WTC11 (cell line): ENCODE data around the gene BFSP1. TPM values are rescaled to one million over a fixed set of nuclear protein-coding genes. Genes with fewer than 3 reads are reported as not detected.

Experiments used
- ATAC-seq: fragments of 200-7000 bp; cut with Tn5 transposase; 2 replicates; pipeline ENCODE4 v1.10.0; 2021; ENCODE audit warnings: mild to moderate bottlenecking, moderate library complexity
- CTCF ChIA-PET: fragments of 300-600 bp; sonication (Branson Sonifier 250); formaldehyde crosslinking; loops from one replicate; lab custom pipeline; 2021; ENCODE audit warnings: antibody characterized with exemption; lab: Charles Lee
- POLR2A ChIA-PET: fragments of 350-600 bp; sonication (Branson Sonifier 250); formaldehyde crosslinking; loops from one replicate; lab custom pipeline; 2021; ENCODE audit warnings: antibody characterized with exemption; lab: Charles Lee
- DNase-seq: peaks from one replicate; pipeline ENCODE4 v3.0.0; 2021; ENCODE audit warnings: low spot score
- H3K27ac Mint-ChIP-seq: 2 replicates; pipeline ENCODE4 v1.8.0; 2021; ENCODE audit warnings: mixed read lengths
- H3K27me3 Mint-ChIP-seq: 2 replicates; pipeline ENCODE4 v1.8.0; 2021; ENCODE audit warnings: low read depth, mild to moderate bottlenecking, moderate library complexity, mixed read lengths
- H3K36me3 Mint-ChIP-seq: 2 replicates; pipeline ENCODE4 v1.8.0; 2021; ENCODE audit warnings: mixed read lengths
- H3K4me1 Mint-ChIP-seq: 2 replicates; pipeline ENCODE4 v1.8.0; 2022; ENCODE audit warnings: mixed read lengths
- H3K4me3 Mint-ChIP-seq: 2 replicates; pipeline ENCODE4 v1.8.0; 2021; ENCODE audit warnings: mild to moderate bottlenecking, moderate library complexity, mixed read lengths
- H3K9me3 Mint-ChIP-seq: 2 replicates; pipeline ENCODE4 v1.8.0; 2021; ENCODE audit warnings: mixed read lengths
- CBFB ChIP-seq: sonication (generic); formaldehyde crosslinking; IDR thresholded peaks from 2 replicates; pipeline ENCODE4 v1.8.1; 2022; ENCODE audit warnings: mild to moderate bottlenecking, low read depth, missing genetic modification reagents
- ESRRA ChIP-seq: sonication (generic); formaldehyde crosslinking; IDR thresholded peaks from 2 replicates; pipeline ENCODE4 v1.8.1; 2022; ENCODE audit warnings: mild to moderate bottlenecking, missing genetic modification reagents, borderline replicate concordance
- FOXJ3 ChIP-seq: sonication (generic); formaldehyde crosslinking; IDR thresholded peaks from 2 replicates; pipeline ENCODE4 v1.9.0; 2021; ENCODE audit warnings: missing genetic modification reagents, mild to moderate bottlenecking, borderline replicate concordance
- FOXP1 ChIP-seq: sonication (generic); formaldehyde crosslinking; IDR thresholded peaks from 2 replicates; pipeline ENCODE4 v1.8.0; 2022; ENCODE audit warnings: missing genetic modification reagents, mild to moderate bottlenecking, moderate library complexity, borderline replicate concordance
- GRHL2 ChIP-seq: fragments of 250-450 bp; sonication (Bioruptor Pico); IDR thresholded peaks from 2 replicates; pipeline ENCODE4 v1.8.0; 2022; ENCODE audit warnings: mild to moderate bottlenecking, moderate library complexity; ENCODE audit not compliant: insufficient replicate concordance, severe bottlenecking
- HMGA2 ChIP-seq: fragments of 250-450 bp; sonication (Bioruptor Pico); IDR thresholded peaks from 2 replicates; pipeline ENCODE4 v1.4.0; 2021; ENCODE audit warnings: mild to moderate bottlenecking, moderate library complexity
- OVOL2 ChIP-seq: fragments of 250-450 bp; sonication (Bioruptor Pico); IDR thresholded peaks from 2 replicates; pipeline ENCODE4 v1.9.0; 2021; ENCODE audit warnings: mild to moderate bottlenecking, borderline replicate concordance
- ZBTB21 ChIP-seq: sonication (generic); formaldehyde crosslinking; IDR thresholded peaks from 2 replicates; pipeline ENCODE4 v1.8.1; 2023; ENCODE audit warnings: mild to moderate bottlenecking, missing genetic modification reagents, borderline replicate concordance
- ZNF121 ChIP-seq: sonication (generic); formaldehyde crosslinking; IDR thresholded peaks from 2 replicates; pipeline ENCODE4 v1.8.0; 2023; ENCODE audit warnings: missing genetic modification reagents
- ZNF416 ChIP-seq: fragments of 250-450 bp; sonication (Bioruptor Pico); IDR thresholded peaks from 2 replicates; pipeline ENCODE4 v1.9.0; 2021; ENCODE audit warnings: mild to moderate bottlenecking, inconsistent platforms
- ZNF423 ChIP-seq: fragments of 250-450 bp; sonication (Bioruptor Pico); IDR thresholded peaks from 2 replicates; pipeline ENCODE4 v2.1.2; 2022; ENCODE audit warnings: mild to moderate bottlenecking, moderate library complexity
- total RNA-seq: library from RNA; stranded (reverse); gene quantifications from 3 replicates; pipeline ENCODE4 v1.2.3, GENCODE V29; 2021
- TF ChIP-seq, protein P1 (sequence below): fragments of 250-450 bp; sonication (Bioruptor Pico); IDR thresholded peaks from 2 replicates; pipeline ENCODE4 v1.8.0; 2021; ENCODE audit warnings: mild to moderate bottlenecking
- TF ChIP-seq, protein P2 (sequence below): fragments of 250-450 bp; sonication (Bioruptor Pico); IDR thresholded peaks from 2 replicates; pipeline ENCODE4 v1.9.0; 2021; ENCODE audit warnings: mild to moderate bottlenecking
- TF ChIP-seq, protein P3 (sequence below): fragments of 250-450 bp; sonication (Bioruptor Pico); IDR thresholded peaks from 2 replicates; pipeline ENCODE4 v1.9.0; 2021; ENCODE audit warnings: moderate library complexity, mild to moderate bottlenecking, inconsistent platforms, borderline replicate concordance
- TF ChIP-seq, protein P4 (sequence below): sonication (generic); formaldehyde crosslinking; IDR thresholded peaks from 2 replicates; pipeline ENCODE4 v1.8.0; 2023; ENCODE audit warnings: missing genetic modification reagents, mild to moderate bottlenecking, borderline replicate concordance
- TF ChIP-seq, protein P5 (sequence below): sonication (generic); formaldehyde crosslinking; IDR thresholded peaks from 2 replicates; pipeline ENCODE4 v1.8.0; 2022; ENCODE audit warnings: mild to moderate bottlenecking, missing genetic modification reagents
- TF ChIP-seq, protein P6 (sequence below): sonication (generic); formaldehyde crosslinking; IDR thresholded peaks from 2 replicates; pipeline ENCODE4 v1.8.1; 2023; ENCODE audit warnings: mild to moderate bottlenecking, missing genetic modification reagents, borderline replicate concordance

The BFSP1 gene
- total RNA-seq, 1 experiment from 2014 or later: 3.0 TPM

DNA sequence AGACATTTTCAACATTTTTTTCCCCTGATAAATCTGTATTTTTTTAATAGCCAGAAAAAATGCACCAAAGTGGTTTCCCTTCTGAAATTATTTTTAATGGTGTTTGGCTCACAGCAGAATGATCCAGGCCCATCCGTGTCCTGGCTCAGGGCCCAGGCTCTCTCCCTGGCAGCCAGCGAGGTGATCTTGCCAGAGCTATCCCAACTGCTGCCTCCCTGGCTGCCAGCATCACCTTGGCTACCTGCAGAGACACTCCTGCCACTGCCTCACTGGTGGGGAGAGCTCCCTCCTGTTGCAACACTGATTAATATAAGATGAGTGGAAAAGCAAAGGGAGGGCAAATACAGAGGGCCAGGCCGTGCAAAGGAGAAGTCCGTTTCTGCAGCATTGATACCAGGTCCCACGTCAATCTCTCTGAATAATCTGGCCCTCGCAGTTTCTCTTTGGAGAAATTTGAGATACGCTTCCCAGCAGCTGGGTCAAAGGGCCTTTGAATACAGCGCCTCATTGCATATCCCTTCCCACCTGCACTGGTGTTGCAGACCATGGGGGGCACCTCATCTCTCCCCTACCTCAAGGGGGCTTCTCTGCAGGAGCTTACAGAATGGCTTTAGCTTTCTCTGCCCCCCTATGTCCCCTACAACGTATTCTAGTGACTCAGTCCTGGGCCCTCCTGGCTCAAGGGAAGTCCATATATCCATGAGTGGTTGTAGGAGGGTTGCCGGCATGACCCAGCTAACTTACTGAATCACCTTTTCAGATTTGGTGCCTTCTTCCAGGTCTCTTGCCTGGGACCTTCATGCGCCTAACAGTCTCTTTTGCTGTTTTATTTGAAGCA is 25.9 kb upstream of the BFSP1 start:
- POLR2A ChIA-PET: interaction anchor here (3.3 kb wide), 1 partner anchor 13 kb away, joined by 23 read pairs; the partner anchor contains the start of gene DSTN
- Mint-ChIP-seq H3K9me3 (no peaks in the 10 kb centered on the region), H3K4me1 (peaks cover 28% of the 10 kb centered on the region), H3K27ac (peak overlapping the region; percentile 53), H3K4me3 (no peak overlapping the region), H3K27me3 (no peaks in the 10 kb centered on the region), H3K36me3 (no peaks in the 10 kb centered on the region)
- TF ChIP-seq, protein P1, sequence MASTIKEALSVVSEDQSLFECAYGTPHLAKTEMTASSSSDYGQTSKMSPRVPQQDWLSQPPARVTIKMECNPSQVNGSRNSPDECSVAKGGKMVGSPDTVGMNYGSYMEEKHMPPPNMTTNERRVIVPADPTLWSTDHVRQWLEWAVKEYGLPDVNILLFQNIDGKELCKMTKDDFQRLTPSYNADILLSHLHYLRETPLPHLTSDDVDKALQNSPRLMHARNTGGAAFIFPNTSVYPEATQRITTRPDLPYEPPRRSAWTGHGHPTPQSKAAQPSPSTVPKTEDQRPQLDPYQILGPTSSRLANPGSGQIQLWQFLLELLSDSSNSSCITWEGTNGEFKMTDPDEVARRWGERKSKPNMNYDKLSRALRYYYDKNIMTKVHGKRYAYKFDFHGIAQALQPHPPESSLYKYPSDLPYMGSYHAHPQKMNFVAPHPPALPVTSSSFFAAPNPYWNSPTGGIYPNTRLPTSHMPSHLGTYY: no peak
- peak; percentile 11; the same call in 1 of the 2 replicates for TF ChIP-seq ZNF423 (CRISPR knock-in tag)
- ATAC-seq (peak; percentile 41), DNase-seq (no peak)
- CTCF ChIA-PET: interaction anchor here (0.6 to 2.2 kb wide), 8 partner anchors 13 to 98 kb away, joined by 3 to 9 read pairs (median 3); partner anchors contain the start of gene DSTN

DNA sequence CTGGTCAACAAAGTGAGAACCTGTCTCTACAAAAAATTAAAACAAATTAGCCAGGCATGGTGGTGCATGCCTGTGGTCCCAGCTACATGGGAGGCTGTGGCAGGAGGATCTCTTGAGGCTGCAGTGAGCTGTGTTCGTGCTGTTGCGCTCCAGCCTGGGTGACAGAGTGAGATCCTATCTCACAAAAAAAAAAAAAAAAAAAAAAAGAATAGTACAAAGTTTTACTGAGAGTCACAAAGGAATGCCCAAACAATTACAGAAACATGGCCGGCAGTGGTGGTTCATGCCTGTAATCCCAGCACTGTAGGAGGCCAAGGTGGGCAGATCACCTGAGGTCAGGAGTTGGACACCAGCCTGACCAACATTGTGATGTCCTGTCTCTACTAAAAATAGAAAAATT is 23.9 kb upstream of the BFSP1 start:
- Mint-ChIP-seq H3K27me3 (no peaks in the 10 kb centered on the region), H3K4me1 (peaks cover 28% of the 10 kb centered on the region), H3K9me3 (no peaks in the 10 kb centered on the region), H3K36me3 (no peaks in the 10 kb centered on the region), H3K4me3 (no peak overlapping the region), H3K27ac (no peak overlapping the region)
- DNase-seq: no peak
- ChIA-PET POLR2A (no interaction called here), CTCF (no interaction called here)
- no peak for ATAC-seq
- TF ChIP-seq, protein P2, sequence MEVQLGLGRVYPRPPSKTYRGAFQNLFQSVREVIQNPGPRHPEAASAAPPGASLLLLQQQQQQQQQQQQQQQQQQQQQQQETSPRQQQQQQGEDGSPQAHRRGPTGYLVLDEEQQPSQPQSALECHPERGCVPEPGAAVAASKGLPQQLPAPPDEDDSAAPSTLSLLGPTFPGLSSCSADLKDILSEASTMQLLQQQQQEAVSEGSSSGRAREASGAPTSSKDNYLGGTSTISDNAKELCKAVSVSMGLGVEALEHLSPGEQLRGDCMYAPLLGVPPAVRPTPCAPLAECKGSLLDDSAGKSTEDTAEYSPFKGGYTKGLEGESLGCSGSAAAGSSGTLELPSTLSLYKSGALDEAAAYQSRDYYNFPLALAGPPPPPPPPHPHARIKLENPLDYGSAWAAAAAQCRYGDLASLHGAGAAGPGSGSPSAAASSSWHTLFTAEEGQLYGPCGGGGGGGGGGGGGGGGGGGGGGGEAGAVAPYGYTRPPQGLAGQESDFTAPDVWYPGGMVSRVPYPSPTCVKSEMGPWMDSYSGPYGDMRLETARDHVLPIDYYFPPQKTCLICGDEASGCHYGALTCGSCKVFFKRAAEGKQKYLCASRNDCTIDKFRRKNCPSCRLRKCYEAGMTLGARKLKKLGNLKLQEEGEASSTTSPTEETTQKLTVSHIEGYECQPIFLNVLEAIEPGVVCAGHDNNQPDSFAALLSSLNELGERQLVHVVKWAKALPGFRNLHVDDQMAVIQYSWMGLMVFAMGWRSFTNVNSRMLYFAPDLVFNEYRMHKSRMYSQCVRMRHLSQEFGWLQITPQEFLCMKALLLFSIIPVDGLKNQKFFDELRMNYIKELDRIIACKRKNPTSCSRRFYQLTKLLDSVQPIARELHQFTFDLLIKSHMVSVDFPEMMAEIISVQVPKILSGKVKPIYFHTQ (CRISPR knock-in tag): no peak
- TF ChIP-seq, protein P3, sequence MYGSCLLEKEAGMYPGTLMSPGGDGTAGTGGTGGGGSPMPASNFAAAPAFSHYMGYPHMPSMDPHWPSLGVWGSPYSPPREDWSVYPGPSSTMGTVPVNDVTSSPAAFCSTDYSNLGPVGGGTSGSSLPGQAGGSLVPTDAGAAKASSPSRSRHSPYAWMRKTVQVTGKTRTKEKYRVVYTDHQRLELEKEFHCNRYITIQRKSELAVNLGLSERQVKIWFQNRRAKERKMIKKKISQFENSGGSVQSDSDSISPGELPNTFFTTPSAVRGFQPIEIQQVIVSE (CRISPR knock-in tag): no peak
- TF ChIP-seq OVOL2 (CRISPR knock-in tag): no peak
- no peak for TF ChIP-seq ZBTB21 (CRISPR knock-in tag)
- no peak for TF ChIP-seq ESRRA
- TF ChIP-seq, protein P4, sequence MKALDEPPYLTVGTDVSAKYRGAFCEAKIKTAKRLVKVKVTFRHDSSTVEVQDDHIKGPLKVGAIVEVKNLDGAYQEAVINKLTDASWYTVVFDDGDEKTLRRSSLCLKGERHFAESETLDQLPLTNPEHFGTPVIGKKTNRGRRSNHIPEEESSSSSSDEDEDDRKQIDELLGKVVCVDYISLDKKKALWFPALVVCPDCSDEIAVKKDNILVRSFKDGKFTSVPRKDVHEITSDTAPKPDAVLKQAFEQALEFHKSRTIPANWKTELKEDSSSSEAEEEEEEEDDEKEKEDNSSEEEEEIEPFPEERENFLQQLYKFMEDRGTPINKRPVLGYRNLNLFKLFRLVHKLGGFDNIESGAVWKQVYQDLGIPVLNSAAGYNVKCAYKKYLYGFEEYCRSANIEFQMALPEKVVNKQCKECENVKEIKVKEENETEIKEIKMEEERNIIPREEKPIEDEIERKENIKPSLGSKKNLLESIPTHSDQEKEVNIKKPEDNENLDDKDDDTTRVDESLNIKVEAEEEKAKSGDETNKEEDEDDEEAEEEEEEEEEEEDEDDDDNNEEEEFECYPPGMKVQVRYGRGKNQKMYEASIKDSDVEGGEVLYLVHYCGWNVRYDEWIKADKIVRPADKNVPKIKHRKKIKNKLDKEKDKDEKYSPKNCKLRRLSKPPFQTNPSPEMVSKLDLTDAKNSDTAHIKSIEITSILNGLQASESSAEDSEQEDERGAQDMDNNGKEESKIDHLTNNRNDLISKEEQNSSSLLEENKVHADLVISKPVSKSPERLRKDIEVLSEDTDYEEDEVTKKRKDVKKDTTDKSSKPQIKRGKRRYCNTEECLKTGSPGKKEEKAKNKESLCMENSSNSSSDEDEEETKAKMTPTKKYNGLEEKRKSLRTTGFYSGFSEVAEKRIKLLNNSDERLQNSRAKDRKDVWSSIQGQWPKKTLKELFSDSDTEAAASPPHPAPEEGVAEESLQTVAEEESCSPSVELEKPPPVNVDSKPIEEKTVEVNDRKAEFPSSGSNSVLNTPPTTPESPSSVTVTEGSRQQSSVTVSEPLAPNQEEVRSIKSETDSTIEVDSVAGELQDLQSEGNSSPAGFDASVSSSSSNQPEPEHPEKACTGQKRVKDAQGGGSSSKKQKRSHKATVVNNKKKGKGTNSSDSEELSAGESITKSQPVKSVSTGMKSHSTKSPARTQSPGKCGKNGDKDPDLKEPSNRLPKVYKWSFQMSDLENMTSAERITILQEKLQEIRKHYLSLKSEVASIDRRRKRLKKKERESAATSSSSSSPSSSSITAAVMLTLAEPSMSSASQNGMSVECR: no peak
- TF ChIP-seq ZNF416 (CRISPR knock-in tag): no peak
- TF ChIP-seq FOXP1 (CRISPR knock-in tag): no peak
- no peak for TF ChIP-seq GRHL2
- TF ChIP-seq ZNF121 (CRISPR knock-in tag): no peak
- no peak for TF ChIP-seq FOXJ3
- TF ChIP-seq, protein P5, sequence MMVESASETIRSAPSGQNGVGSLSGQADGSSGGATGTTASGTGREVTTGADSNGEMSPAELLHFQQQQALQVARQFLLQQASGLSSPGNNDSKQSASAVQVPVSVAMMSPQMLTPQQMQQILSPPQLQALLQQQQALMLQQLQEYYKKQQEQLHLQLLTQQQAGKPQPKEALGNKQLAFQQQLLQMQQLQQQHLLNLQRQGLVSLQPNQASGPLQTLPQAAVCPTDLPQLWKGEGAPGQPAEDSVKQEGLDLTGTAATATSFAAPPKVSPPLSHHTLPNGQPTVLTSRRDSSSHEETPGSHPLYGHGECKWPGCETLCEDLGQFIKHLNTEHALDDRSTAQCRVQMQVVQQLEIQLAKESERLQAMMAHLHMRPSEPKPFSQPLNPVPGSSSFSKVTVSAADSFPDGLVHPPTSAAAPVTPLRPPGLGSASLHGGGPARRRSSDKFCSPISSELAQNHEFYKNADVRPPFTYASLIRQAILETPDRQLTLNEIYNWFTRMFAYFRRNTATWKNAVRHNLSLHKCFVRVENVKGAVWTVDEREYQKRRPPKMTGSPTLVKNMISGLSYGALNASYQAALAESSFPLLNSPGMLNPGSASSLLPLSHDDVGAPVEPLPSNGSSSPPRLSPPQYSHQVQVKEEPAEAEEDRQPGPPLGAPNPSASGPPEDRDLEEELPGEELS (CRISPR knock-in tag): no peak
- TF ChIP-seq HMGA2: no peak
- TF ChIP-seq, protein P6, sequence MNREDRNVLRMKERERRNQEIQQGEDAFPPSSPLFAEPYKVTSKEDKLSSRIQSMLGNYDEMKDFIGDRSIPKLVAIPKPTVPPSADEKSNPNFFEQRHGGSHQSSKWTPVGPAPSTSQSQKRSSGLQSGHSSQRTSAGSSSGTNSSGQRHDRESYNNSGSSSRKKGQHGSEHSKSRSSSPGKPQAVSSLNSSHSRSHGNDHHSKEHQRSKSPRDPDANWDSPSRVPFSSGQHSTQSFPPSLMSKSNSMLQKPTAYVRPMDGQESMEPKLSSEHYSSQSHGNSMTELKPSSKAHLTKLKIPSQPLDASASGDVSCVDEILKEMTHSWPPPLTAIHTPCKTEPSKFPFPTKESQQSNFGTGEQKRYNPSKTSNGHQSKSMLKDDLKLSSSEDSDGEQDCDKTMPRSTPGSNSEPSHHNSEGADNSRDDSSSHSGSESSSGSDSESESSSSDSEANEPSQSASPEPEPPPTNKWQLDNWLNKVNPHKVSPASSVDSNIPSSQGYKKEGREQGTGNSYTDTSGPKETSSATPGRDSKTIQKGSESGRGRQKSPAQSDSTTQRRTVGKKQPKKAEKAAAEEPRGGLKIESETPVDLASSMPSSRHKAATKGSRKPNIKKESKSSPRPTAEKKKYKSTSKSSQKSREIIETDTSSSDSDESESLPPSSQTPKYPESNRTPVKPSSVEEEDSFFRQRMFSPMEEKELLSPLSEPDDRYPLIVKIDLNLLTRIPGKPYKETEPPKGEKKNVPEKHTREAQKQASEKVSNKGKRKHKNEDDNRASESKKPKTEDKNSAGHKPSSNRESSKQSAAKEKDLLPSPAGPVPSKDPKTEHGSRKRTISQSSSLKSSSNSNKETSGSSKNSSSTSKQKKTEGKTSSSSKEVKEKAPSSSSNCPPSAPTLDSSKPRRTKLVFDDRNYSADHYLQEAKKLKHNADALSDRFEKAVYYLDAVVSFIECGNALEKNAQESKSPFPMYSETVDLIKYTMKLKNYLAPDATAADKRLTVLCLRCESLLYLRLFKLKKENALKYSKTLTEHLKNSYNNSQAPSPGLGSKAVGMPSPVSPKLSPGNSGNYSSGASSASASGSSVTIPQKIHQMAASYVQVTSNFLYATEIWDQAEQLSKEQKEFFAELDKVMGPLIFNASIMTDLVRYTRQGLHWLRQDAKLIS (CRISPR knock-in tag): no peak
- no peak for TF ChIP-seq CBFB (CRISPR knock-in tag)
